DMS 273 treated with DMSO at 0.1 percent for 48 hours (cell line): Measurements from ENCODE around the gene FBXW4.
A peak's percentile ranks its signal among the peaks of the same experiment; 100 is the strongest.

ENCODE experiments used
- DNase-seq: peaks from one replicate; lab custom pipeline; 2025; lab: John Stamatoyannopoulos, UW

The FBXW4 gene

GRCh38 chr10:101580486-101581399 lies 114.2 kb downstream of the FBXW4 start:
- no peak for DNase-seq

GRCh38 chr10:101579516-101579870 lies 115.5 kb downstream of the FBXW4 start:
- no peak for DNase-seq

GRCh38 chr10:101578803-101579515 lies 116.0 kb downstream of the FBXW4 start:
- DNase-seq: no peak

- no peak for DNase-seq
Observed at GRCh38 chr10:101578192-101578591, 116.8 kb downstream of the FBXW4 start.

GRCh38 chr10:101577121-101577871 lies 117.7 kb downstream of the FBXW4 start:
- no peak for DNase-seq

GRCh38 chr10:101576211-101576863 lies 118.6 kb downstream of the FBXW4 start:
- no peak for DNase-seq

- DNase-seq: no peak
Observed at GRCh38 chr10:101575580-101576210, 119.3 kb downstream of the FBXW4 start.

GRCh38 chr10:101575091-101575490 lies 119.9 kb downstream of the FBXW4 start:
- DNase-seq: no peak

GRCh38 chr10:101573885-101574753 lies 120.9 kb downstream of the FBXW4 start:
- DNase-seq: no peak

- no peak for DNase-seq
Observed at GRCh38 chr10:101572785-101573184, 122.2 kb downstream of the FBXW4 start.

- DNase-seq: no peak
Observed at GRCh38 chr10:101572126-101572525, 122.8 kb downstream of the FBXW4 start.

- no peak for DNase-seq
Observed at GRCh38 chr10:101571271-101571925, 123.6 kb downstream of the FBXW4 start.

GRCh38 chr10:101570428-101571270 lies 124.3 kb downstream of the FBXW4 start:
- no peak for DNase-seq

GRCh38 chr10:101569622-101570427 lies 125.1 kb downstream of the FBXW4 start:
- DNase-seq: peak; percentile 15

GRCh38 chr10:101569323-101569621 lies 125.7 kb downstream of the FBXW4 start:
- no peak for DNase-seq

GRCh38 chr10:101568054-101568745 lies 126.8 kb downstream of the FBXW4 start:
- DNase-seq: no peak

- no peak for DNase-seq
Observed at GRCh38 chr10:101567165-101568006, 127.6 kb downstream of the FBXW4 start.
